HL-60 (cell line): ENCODE results near the gene TEX12.

Source experiments
- DNase-seq, 2 experiments: peaks; one replicate each; pipeline ENCODE4 v3.0.0-alpha.2; 2010 to 2020; ENCODE audit warnings: low read depth in 1 of 2, low spot score in 1 of 2
- H3K27ac ChIP-seq: fragments of 250-450 bp; sonication (Bioruptor Pico); replicated peaks from 2 replicates; pipeline ENCODE4 v1.5.1; 2020; ENCODE audit warnings: mild to moderate bottlenecking, moderate library complexity
- H3K27me3 ChIP-seq: fragments of 250-450 bp; sonication (Bioruptor Pico); 2 replicates; pipeline ENCODE4 v1.5.1; 2021; ENCODE audit warnings: mild to moderate bottlenecking, moderate library complexity; ENCODE audit not compliant: insufficient read depth, poor library complexity, severe bottlenecking
- H3K4me3 ChIP-seq: replicated peaks from 2 replicates; pipeline ENCODE4 v1.5.1; 2011; ENCODE audit warnings: mild to moderate bottlenecking, control low read depth, low read length; ENCODE audit not compliant: insufficient read depth
- CTCF ChIP-seq: IDR thresholded peaks from one replicate; pipeline ENCODE4 v1.5.1; 2011; ENCODE audit warnings: low read length, control low read depth, inconsistent platforms; ENCODE audit not compliant: insufficient read depth
- GABPA ChIP-seq: IDR thresholded peaks from 2 replicates; pipeline ENCODE4 v1.6.1; 2012; ENCODE audit warnings: low read depth
- POLR2AphosphoS5 ChIP-seq: IDR thresholded peaks from 2 replicates; pipeline ENCODE4 v1.6.1; 2012; ENCODE audit warnings: low read depth
- SPI1 ChIP-seq: IDR thresholded peaks from 2 replicates; pipeline ENCODE4 v1.6.1; 2012; ENCODE audit warnings: low read depth, mild to moderate bottlenecking, borderline replicate concordance
- TF ChIP-seq, protein P1 (sequence below): IDR thresholded peaks from 2 replicates; pipeline ENCODE4 v1.6.1; 2012; ENCODE audit warnings: low read depth; ENCODE audit not compliant: insufficient replicate concordance

TEX12 gene

DNA sequence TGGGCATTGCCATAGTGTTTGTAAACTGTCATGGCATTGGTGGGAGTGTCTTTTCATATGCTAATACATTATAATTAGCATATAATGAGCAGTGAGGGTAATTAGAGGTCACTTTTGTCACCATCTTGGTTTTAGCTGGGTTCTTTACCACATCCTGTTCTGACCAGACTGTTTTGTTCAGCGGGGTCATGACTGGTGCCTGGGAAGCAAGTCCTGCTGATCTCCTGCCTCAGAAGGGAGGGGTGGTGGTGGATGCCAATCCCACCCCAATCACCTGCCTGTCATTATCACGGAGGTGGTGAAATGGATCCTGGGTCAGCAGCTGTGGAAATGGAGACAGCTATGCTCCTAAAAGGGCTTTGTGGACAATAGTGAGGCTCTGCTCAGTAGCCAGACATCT lies 34.4 kb upstream of the TEX12 start:
- Histone ChIP-seq H3K4me3 (no peak overlapping the region), H3K27me3 (no peaks in the 10 kb centered on the region), H3K27ac (no peak overlapping the region)
- TF ChIP-seq CTCF (no peak), POLR2AphosphoS5 (no peak), SPI1 (no peak)
- DNase-seq, result no peak

- Histone ChIP-seq H3K27me3 (no peaks in the 10 kb centered on the region), H3K4me3 (no peak overlapping the region), H3K27ac (no peak overlapping the region)
- no peak for DNase-seq
- no peak for TF ChIP-seq POLR2AphosphoS5
- TF ChIP-seq, protein P1, sequence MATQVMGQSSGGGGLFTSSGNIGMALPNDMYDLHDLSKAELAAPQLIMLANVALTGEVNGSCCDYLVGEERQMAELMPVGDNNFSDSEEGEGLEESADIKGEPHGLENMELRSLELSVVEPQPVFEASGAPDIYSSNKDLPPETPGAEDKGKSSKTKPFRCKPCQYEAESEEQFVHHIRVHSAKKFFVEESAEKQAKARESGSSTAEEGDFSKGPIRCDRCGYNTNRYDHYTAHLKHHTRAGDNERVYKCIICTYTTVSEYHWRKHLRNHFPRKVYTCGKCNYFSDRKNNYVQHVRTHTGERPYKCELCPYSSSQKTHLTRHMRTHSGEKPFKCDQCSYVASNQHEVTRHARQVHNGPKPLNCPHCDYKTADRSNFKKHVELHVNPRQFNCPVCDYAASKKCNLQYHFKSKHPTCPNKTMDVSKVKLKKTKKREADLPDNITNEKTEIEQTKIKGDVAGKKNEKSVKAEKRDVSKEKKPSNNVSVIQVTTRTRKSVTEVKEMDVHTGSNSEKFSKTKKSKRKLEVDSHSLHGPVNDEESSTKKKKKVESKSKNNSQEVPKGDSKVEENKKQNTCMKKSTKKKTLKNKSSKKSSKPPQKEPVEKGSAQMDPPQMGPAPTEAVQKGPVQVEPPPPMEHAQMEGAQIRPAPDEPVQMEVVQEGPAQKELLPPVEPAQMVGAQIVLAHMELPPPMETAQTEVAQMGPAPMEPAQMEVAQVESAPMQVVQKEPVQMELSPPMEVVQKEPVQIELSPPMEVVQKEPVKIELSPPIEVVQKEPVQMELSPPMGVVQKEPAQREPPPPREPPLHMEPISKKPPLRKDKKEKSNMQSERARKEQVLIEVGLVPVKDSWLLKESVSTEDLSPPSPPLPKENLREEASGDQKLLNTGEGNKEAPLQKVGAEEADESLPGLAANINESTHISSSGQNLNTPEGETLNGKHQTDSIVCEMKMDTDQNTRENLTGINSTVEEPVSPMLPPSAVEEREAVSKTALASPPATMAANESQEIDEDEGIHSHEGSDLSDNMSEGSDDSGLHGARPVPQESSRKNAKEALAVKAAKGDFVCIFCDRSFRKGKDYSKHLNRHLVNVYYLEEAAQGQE, result no peak
- no peak for TF ChIP-seq SPI1
- TF ChIP-seq CTCF, result no peak
- TF ChIP-seq GABPA, result no peak
Observed at GRCh38 chr11:112134473-112134872, 32.7 kb upstream of the TEX12 start.

DNA sequence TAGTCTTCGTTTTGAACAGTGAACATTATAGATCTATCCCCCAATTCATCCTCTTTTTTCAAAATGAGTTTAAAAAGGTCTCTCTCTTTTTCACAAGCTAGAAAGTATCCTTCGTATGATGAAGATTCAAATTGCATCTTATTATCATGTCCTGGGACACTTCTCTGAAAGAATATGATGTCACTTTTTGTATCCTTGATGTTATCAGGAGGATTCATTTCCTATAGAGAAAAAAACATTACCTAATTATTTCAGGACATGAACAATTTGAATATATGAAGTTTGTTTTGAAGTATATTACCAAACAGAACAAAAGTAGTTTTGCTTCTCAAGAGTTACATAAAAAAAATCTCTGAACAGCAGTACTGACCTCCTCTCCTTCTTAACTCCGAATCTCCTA lies 23.6 kb upstream of the TEX12 start:
- no peak overlapping the region for H3K27ac ChIP-seq
- DNase-seq, result no peak
- no peak for TF ChIP-seq POLR2AphosphoS5
- TF ChIP-seq, protein P1, result no peak
- no peak for TF ChIP-seq CTCF
- TF ChIP-seq SPI1, result no peak
- no peak for TF ChIP-seq GABPA
- no peak overlapping the region for H3K4me3 ChIP-seq
- no peaks in the 10 kb centered on the region for H3K27me3 ChIP-seq

- Histone ChIP-seq H3K4me3 (no peak overlapping the region), H3K27me3 (no peaks in the 10 kb centered on the region), H3K27ac (no peak overlapping the region)
- DNase-seq, result no peak
- no peak for TF ChIP-seq SPI1
- TF ChIP-seq CTCF, result no peak
- TF ChIP-seq GABPA, result no peak
- no peak for TF ChIP-seq POLR2AphosphoS5
- TF ChIP-seq, protein P1, result no peak
Observed at GRCh38 chr11:112150517-112150916, 16.7 kb upstream of the TEX12 start.
